RWPE1 (cell line): Measurements from ENCODE around the gene SPINT2.
"Not testable (repeated sequence)": the region's sequence is repeated elsewhere in the genome, so short reads cannot be mapped to it uniquely, and the experiment has no call there.

ENCODE experiments used
- CTCF ChIA-PET: fragments of 350-600 bp; sonication (Branson Sonifier 250); formaldehyde crosslinking; extraction: SDS; loops from one replicate; lab custom pipeline; 2021; lab: Yijun Ruan, JAX
- POLR2A ChIA-PET: fragments of 400-600 bp; formaldehyde crosslinking; extraction: SDS; loops from one replicate; lab custom pipeline; 2020; ENCODE audit warnings: antibody characterized with exemption; ENCODE audit not compliant: low non-redundant PET; lab: Yijun Ruan, JAX
- DNase-seq: peaks from one replicate; pipeline ENCODE4 v3.0.0; 2012; ENCODE audit warnings: low spot score
- H3K27ac ChIP-seq: fragments of 450-650 bp; 2 replicates; pipeline ENCODE4 v1.5.1; 2017
- TF ChIP-seq, protein P1 (sequence below): fragments of 450-650 bp; conservative IDR thresholded peaks from 2 replicates; pipeline ENCODE4 v1.5.1; 2017; ENCODE audit warnings: low read depth, mild to moderate bottlenecking

The SPINT2 gene

DNA sequence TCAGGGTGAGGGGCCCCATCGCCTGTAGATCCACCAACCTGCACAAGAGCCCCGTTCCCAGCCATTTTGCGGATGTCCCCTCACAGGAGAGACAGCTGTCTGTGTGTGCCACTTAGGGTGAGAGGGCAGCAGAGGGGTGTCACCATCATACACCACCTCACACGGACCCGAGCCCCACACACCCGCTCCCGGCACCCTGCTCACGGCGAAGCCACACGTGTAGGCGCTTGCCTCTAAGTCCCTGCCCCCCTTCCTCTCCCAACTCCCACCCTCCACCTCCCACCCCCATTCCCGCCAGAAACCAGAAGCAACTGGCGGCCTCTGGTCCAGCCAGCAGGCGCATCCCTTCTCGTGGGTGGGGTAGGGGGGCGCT is 36.4 kb upstream of the SPINT2 start:
- ChIA-PET CTCF (interaction anchor here (0.6 to 1.0 kb wide), 2 partner anchors 16 to 86 kb away, joined by 3 read pairs; no protein-coding TSS in a partner anchor), POLR2A (no interaction called here)
- TF ChIP-seq, protein P1, sequence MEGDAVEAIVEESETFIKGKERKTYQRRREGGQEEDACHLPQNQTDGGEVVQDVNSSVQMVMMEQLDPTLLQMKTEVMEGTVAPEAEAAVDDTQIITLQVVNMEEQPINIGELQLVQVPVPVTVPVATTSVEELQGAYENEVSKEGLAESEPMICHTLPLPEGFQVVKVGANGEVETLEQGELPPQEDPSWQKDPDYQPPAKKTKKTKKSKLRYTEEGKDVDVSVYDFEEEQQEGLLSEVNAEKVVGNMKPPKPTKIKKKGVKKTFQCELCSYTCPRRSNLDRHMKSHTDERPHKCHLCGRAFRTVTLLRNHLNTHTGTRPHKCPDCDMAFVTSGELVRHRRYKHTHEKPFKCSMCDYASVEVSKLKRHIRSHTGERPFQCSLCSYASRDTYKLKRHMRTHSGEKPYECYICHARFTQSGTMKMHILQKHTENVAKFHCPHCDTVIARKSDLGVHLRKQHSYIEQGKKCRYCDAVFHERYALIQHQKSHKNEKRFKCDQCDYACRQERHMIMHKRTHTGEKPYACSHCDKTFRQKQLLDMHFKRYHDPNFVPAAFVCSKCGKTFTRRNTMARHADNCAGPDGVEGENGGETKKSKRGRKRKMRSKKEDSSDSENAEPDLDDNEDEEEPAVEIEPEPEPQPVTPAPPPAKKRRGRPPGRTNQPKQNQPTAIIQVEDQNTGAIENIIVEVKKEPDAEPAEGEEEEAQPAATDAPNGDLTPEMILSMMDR, result no peak
- no peak for DNase-seq
- H3K27ac ChIP-seq, result peak overlapping the region; percentile 72

DNA sequence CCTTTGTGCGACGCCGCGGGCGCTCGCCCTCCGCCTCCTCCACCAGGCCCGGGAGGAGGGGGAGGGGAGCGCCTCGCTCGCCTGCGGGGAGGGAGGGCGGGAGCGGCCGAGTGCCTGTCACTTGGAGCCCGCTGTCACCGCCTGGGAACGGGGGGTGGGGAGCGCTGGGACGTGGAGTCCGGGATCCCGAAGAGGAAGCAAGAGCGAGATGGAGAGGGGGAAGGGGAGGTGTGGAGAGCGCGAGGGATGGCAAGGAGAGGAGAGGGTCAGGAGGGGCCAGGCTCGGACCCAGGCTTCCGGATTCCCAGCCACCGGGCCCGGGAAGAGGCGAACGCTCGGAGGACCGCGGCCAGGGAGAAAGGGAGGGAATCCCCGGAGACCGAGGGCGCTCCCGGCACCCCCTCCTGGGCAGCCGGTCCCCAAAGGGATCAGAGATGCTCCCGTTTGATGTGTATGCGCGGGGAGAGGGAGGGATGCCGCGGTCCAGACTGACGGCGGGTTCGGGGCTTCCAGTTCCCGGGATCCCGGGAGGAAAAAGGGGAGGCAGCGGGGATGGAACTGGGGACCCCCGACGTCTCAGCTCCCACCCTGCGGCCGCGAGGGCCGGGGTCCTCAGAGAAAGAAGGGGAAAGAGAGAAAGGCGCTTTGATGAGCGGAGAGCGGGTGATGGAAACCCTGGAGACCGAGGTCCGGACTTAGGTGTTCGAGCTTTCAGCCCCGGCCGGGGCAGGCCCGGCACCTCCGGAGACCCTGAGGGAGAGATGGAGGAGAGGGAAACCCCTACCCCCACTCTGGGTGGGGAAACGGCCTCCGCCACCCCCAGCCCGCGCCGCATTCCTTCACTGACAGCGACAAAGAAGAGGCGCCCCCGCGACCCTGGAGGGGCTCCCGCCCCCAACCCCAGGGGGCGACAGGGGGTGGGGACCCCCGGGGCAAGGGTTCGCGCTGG is 35.6 kb upstream of the SPINT2 start:
- DNase-seq, result no peak
- peak overlapping the region; percentile 72 for H3K27ac ChIP-seq
- ChIA-PET POLR2A (no interaction called here), CTCF (interaction anchor here (0.7 to 1.0 kb wide), 3 partner anchors 15 to 87 kb away, joined by 3 to 4 read pairs (median 3); no protein-coding TSS in a partner anchor)
- TF ChIP-seq, protein P1, result no peak

DNA sequence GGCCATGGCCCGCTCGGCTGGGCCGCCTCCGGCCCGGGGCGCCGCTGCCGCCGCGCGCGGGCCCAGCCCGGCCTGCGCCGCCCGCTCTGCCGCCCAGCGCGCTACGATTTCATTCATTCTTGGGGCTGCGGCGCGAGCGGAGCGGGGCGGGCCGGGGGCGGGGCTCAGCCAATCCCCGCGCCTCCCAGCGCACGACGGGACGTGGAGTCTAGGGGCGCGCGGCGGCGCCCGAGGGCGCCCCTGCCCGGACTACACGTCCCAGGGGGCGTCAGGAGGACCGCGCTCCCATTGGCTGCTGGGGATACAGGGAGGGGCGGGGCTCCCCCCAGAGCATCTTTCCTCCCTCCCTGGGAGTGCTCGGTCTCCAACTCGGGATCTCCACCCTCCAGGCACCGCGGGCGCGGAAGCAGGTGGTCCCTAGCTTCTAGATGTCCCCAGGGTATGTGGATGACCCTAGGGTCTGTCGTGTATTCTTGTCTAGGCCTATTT is 34.7 kb upstream of the SPINT2 start:
- TF ChIP-seq, protein P1, result no peak
- ChIA-PET CTCF (interaction anchor here (0.7 to 1.0 kb wide), 2 partner anchors 37 to 87 kb away, joined by 3 to 4 read pairs; no protein-coding TSS in a partner anchor), POLR2A (no interaction called here)
- peak overlapping the region; percentile 72; the same call in 1 of the 2 replicates for H3K27ac ChIP-seq
- DNase-seq, result peak; percentile 91

DNA sequence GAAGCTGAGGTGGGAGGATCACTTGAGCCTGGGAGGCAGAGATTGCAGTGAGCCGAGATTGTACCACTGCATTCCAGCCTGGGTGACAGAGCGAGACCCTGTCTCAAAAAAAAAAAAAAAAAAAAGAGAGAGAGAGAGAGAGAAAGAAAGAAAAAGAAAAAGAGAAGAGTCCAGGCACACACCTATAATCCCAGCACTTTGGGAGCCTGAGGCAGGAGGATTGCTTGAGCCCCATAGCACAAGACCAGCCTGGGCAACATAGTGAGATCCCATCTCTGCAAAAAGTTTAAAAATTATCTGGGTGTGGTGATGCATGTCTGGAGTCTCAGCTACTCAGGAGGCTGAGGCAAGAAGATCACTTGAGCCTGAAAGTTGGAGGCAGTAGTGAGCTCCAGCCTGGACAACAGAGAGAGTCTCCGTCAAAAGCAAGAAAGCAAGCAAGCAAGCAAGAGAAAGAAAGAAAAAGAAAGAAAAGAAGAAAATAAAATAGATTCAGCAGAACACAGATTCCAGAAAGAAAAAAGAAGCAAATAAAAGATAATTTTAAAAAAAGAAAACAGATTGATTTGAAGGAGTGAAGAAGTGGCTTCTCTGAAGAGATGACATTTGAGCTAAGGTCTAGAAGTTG is 33.8 kb upstream of the SPINT2 start:
- DNase-seq, CTCF ChIA-PET, POLR2A ChIA-PET, H3K27ac ChIP-seq: not testable (repeated sequence)

DNA sequence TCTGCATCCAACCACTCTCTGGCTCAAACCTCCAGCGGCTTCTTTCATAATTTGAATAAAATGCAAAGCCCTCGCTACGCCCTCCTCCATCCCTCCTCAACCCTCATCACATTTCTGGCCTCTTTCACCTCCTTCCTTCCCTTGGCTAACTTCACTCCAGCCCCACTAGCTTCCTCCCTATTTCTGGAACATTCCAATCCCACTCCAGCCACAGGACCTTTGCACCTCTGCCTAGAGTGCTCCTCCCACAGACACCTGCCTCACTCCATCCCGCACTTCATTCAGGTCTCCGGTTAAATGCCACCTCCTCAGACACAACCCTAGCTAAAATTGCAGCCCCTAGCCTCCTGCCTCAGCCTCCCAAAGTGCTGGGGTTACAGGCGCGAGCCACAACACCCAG is 32.5 kb upstream of the SPINT2 start:
- TF ChIP-seq, protein P1, result no peak
- POLR2A ChIA-PET, result no interaction called here
- DNase-seq, result no peak
- CTCF ChIA-PET, result interaction anchor here (0.7 kb wide), 1 partner anchor 361 kb away, joined by 3 read pairs; no protein-coding TSS in a partner anchor
- no peak overlapping the region for H3K27ac ChIP-seq

DNA sequence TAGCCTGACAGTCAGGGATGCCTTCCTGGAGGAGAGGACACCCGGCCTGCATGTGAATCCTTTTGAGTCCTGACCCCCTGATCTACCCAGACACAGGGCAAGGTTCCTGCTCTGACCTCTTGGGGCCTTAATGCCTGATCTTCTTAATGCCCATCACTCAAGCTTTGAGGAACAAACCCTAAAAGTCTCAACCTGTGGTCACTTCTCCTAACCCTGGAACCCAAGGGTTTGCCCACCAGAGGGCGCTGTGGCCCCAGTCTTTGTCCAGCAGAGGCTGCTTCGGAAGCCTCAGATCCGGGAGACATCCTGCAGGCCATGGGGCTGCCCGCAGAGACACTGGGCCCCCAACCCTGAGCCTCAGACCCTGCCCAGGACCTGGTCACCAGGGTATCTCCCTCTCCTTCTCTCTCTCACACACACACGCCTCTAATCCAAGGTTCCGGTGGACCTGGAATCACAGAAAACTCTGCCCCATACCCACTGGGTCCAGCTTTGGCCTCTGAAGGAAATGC is 30.6 kb upstream of the SPINT2 start:
- TF ChIP-seq, protein P1, result peak; percentile 79

More for the DNA sequence above, 30.6 kb upstream of the SPINT2 start:
- CTCF ChIA-PET, result interaction anchor here (0.6 to 1.2 kb wide), 8 partner anchors 8 to 168 kb away, joined by 3 to 10 read pairs (median 4); no protein-coding TSS in a partner anchor
- POLR2A ChIA-PET, result no interaction called here
- H3K27ac ChIP-seq, result peak overlapping the region; percentile 21; the same call in 1 of the 2 replicates
- peak; percentile 73 for DNase-seq
